Neural cell (in vitro differentiated cells): ENCODE results near the gene IL15. TPM values are rescaled to one million over a fixed set of nuclear protein-coding genes. Genes with fewer than 3 reads are reported as not detected.

Source experiments
- H2AFZ ChIP-seq: fragments of 200-600, 300-800 bp; sonication (generic), shearing (Covaris generic); 2 replicates; pipeline ENCODE4 v1.6.0; 2014; ENCODE audit warnings: low read depth, mild to moderate bottlenecking, antibody characterized with exemption, low read length, moderate library complexity
- H3F3A ChIP-seq: fragments of 200-600 bp; shearing (Covaris generic); 2 replicates; pipeline ENCODE4 v1.6.1; 2016; ENCODE audit warnings: mild to moderate bottlenecking, moderate library complexity, mixed read lengths, antibody characterized with exemption, low read length; ENCODE audit not compliant: insufficient read depth, poor library complexity, severe bottlenecking
- H3K27ac ChIP-seq: fragments of 200-600, 300-800 bp; sonication (generic), shearing (Covaris generic); 2 replicates; pipeline ENCODE4 v1.5.1; 2014; ENCODE audit warnings: mild to moderate bottlenecking, low read length, moderate library complexity
- H3K27me3 ChIP-seq: fragments of 300-800, 200-600 bp; sonication (generic), shearing (Covaris generic); 2 replicates; pipeline ENCODE4 v1.6.0; 2014; ENCODE audit warnings: mild to moderate bottlenecking, low read depth, low read length, moderate library complexity; ENCODE audit not compliant: insufficient read depth
- H3K36me3 ChIP-seq: fragments of 300-800, 200-600 bp; sonication (generic), shearing (Covaris generic); 2 replicates; pipeline ENCODE4 v1.5.1; 2014; ENCODE audit warnings: mild to moderate bottlenecking, antibody characterized with exemption, low read length, moderate library complexity; ENCODE audit not compliant: insufficient read depth
- H3K4me2 ChIP-seq: fragments of 300-800, 200-600 bp; sonication (generic), shearing (Covaris generic); 2 replicates; pipeline ENCODE4 v1.6.0; 2014; ENCODE audit warnings: mild to moderate bottlenecking, low read length
- H3K4me3 ChIP-seq: fragments of 300-800, 200-600 bp; sonication (generic), shearing (Covaris generic); 2 replicates; pipeline ENCODE4 v1.5.1; 2014; ENCODE audit warnings: mild to moderate bottlenecking, low read length, moderate library complexity
- H3K79me2 ChIP-seq: fragments of 200-600 bp; shearing (Covaris generic); replicated peaks from 2 replicates; pipeline ENCODE4 v1.6.0; 2014; ENCODE audit warnings: mild to moderate bottlenecking, low read length, moderate library complexity; ENCODE audit not compliant: insufficient read depth
- H3K9ac ChIP-seq: fragments of 300-800, 200-600 bp; sonication (generic), shearing (Covaris generic); 2 replicates; pipeline ENCODE4 v1.6.1; 2016; ENCODE audit warnings: mild to moderate bottlenecking, low read length, mixed read lengths
- H3K9me2 ChIP-seq: fragments of 200-600 bp; shearing (Covaris generic); 2 replicates; pipeline ENCODE4 v1.6.1; 2016; ENCODE audit warnings: mild to moderate bottlenecking, low read length, mixed read lengths; ENCODE audit not compliant: insufficient read depth
- H3K9me3 ChIP-seq: fragments of 200-600, 300-800 bp; sonication (generic), shearing (Covaris generic); 2 replicates; pipeline ENCODE4 v1.6.1; 2016; ENCODE audit warnings: mild to moderate bottlenecking, mixed run types, low read length, moderate library complexity, mixed read lengths
- H4K20me1 ChIP-seq: fragments of 200-600 bp; shearing (Covaris generic); 2 replicates; pipeline ENCODE4 v1.6.1; 2016; ENCODE audit warnings: mild to moderate bottlenecking, mixed run types; ENCODE audit not compliant: insufficient read depth
- CTCF ChIP-seq: fragments of 450-650 bp; IDR thresholded peaks from 2 replicates; pipeline ENCODE4 v1.5.1; 2014; ENCODE audit warnings: antibody characterized with exemption, mild to moderate bottlenecking, moderate library complexity; ENCODE audit not compliant: poor library complexity, severe bottlenecking
- EP300 ChIP-seq: fragments of 450-650 bp; conservative IDR thresholded peaks from 2 replicates; pipeline ENCODE4 v1.6.1; 2014; ENCODE audit warnings: antibody characterized with exemption, mild to moderate bottlenecking, moderate library complexity; ENCODE audit not compliant: poor library complexity, severe bottlenecking
- EZH2 ChIP-seq: fragments of 200-600, 300-800 bp; shearing (Covaris generic), sonication (generic); IDR thresholded peaks from 2 replicates; pipeline ENCODE4 v1.6.1; 2014; ENCODE audit warnings: antibody characterized with exemption, low read length, borderline replicate concordance, mild to moderate bottlenecking; ENCODE audit not compliant: insufficient read depth, poor library complexity, severe bottlenecking
- MXI1 ChIP-seq: fragments of 450-650 bp; conservative IDR thresholded peaks from 2 replicates; pipeline ENCODE4 v1.6.1; 2014; ENCODE audit warnings: antibody characterized with exemption, mild to moderate bottlenecking; ENCODE audit not compliant: poor library complexity, severe bottlenecking
- POLR2AphosphoS5 ChIP-seq: IDR thresholded peaks from 2 replicates; pipeline ENCODE4 v1.6.1; 2012
- RAD21 ChIP-seq: fragments of 450-650 bp; conservative IDR thresholded peaks from 2 replicates; pipeline ENCODE4 v1.6.1; 2014; ENCODE audit warnings: antibody characterized with exemption, mild to moderate bottlenecking, moderate library complexity
- REST ChIP-seq: IDR thresholded peaks from 2 replicates; pipeline ENCODE4 v1.6.1; 2012; ENCODE audit warnings: borderline replicate concordance
- SMC3 ChIP-seq: fragments of 450-650 bp; conservative IDR thresholded peaks from 2 replicates; pipeline ENCODE4 v1.6.1; 2014; ENCODE audit warnings: antibody characterized with exemption, mild to moderate bottlenecking, moderate library complexity; ENCODE audit not compliant: poor library complexity
- TAF1 ChIP-seq: IDR thresholded peaks from 2 replicates; pipeline ENCODE4 v1.6.1; 2012; ENCODE audit warnings: low read depth
- polyA plus RNA-seq: library from polyadenylated mRNA; depleted of rRNA; stranded (reverse); fragments of >200 nt; gene quantifications from 2 replicates; pipeline ENCODE4 v1.2.3, GENCODE V29; 2014

Gene IL15
- polyA plus RNA-seq, 1 donor from 2014 or later: not detected

GRCh38 chr4:141680060-141680459 is 43.7 kb downstream of the IL15 start:
- Histone ChIP-seq H3K27me3 (no peaks in the 10 kb centered on the region), H3K9ac (no peak overlapping the region), H3K79me2 (no peaks in the 10 kb centered on the region), H3K4me2 (no peak overlapping the region), H2AFZ (no peak overlapping the region), H3K36me3 (no peaks in the 10 kb centered on the region), H3K9me2 (no peaks in the 10 kb centered on the region), H4K20me1 (no peaks in the 10 kb centered on the region), H3K4me3 (no peak overlapping the region), H3K27ac (no peak overlapping the region), H3K9me3 (no peaks in the 10 kb centered on the region), H3F3A (no peaks in the 10 kb centered on the region)
- TF ChIP-seq POLR2AphosphoS5: no peak
- no peak for TF ChIP-seq TAF1
- no peak for TF ChIP-seq CTCF
- TF ChIP-seq SMC3: no peak
- no peak for TF ChIP-seq EP300
- TF ChIP-seq REST: no peak
- TF ChIP-seq EZH2: no peak
- TF ChIP-seq MXI1: no peak
- TF ChIP-seq RAD21: no peak

GRCh38 chr4:141684785-141685184 is 48.4 kb downstream of the IL15 start:
- Histone ChIP-seq H3K4me2 (no peak overlapping the region), H3K36me3 (no peaks in the 10 kb centered on the region), H3K27ac (no peak overlapping the region), H3K79me2 (no peaks in the 10 kb centered on the region), H3K9me3 (no peaks in the 10 kb centered on the region), H3K4me3 (no peak overlapping the region), H2AFZ (no peak overlapping the region), H4K20me1 (no peaks in the 10 kb centered on the region), H3K9me2 (no peaks in the 10 kb centered on the region), H3K9ac (no peak overlapping the region), H3F3A (no peaks in the 10 kb centered on the region), H3K27me3 (no peaks in the 10 kb centered on the region)
- no peak for TF ChIP-seq EP300
- no peak for TF ChIP-seq REST
- TF ChIP-seq CTCF: no peak
- TF ChIP-seq TAF1: no peak
- no peak for TF ChIP-seq SMC3
- no peak for TF ChIP-seq RAD21
- TF ChIP-seq MXI1: no peak
- no peak for TF ChIP-seq EZH2
- TF ChIP-seq POLR2AphosphoS5: no peak
